Measurements from ENCODE around the gene EFNA4. TPM values are rescaled to one million over a fixed set of nuclear protein-coding genes. Genes with fewer than 3 reads are reported as not detected.

The EFNA4 gene
- total RNA-seq, 6 donors from 2014 or later = 2.8 to 8.1 (median 7.0) TPM

GRCh38 chr1:155092641-155093040 is 29.1 kb downstream of the EFNA4 start:
- H3K4me1 ChIP-seq = peaks cover 13 to 21% (median 17%) of the 10 kb centered on the region in 4 donors
- H3K36me3 ChIP-seq = no peaks in the 10 kb centered on the region
- no peak overlapping the region for H3K27ac ChIP-seq
- H3K27me3 ChIP-seq = no peaks in the 10 kb centered on the region
- no peaks in the 10 kb centered on the region for H3K9me3 ChIP-seq
- TF ChIP-seq POLR2A (IDR thresholded peaks at IDR 0.05) (no peak), EP300 (IDR thresholded peaks at IDR 0.05) (no peak), CTCF (IDR thresholded peaks at IDR 0.05) (no peak), POLR2AphosphoS5 (IDR thresholded peaks at IDR 0.05) (no peak)
- H3K4me3 ChIP-seq = no peak overlapping the region
- DNase-seq (no peak), ATAC-seq (ENCODE audit: low FRiP score in 2 of 2) (no peak)
- WGBS, 2 donors = 85 to 86% methylated on average over 10 to 12 of the region's 12 CpGs

GRCh38 chr1:155093911-155094621 is 30.5 kb downstream of the EFNA4 start:
- no peaks in the 10 kb centered on the region for H3K9me3 ChIP-seq
- WGBS, 2 donors = 10 to 11% methylated on average over 12 to 13 of the region's 13 CpGs
- DNase-seq (peak in 1 of 2 donors; percentile 42), ATAC-seq (ENCODE audit: low FRiP score in 2 of 2) (peak; percentile 43 to 47)
- no peaks in the 10 kb centered on the region for H3K36me3 ChIP-seq
- peak in 4 of 6 experiments; percentile 3 to 48 (median 38) for TF ChIP-seq CTCF (IDR thresholded peaks at IDR 0.05)
- no peak for TF ChIP-seq EP300 (IDR thresholded peaks at IDR 0.05)
- H3K4me1 ChIP-seq = peaks cover 13 to 21% (median 17%) of the 10 kb centered on the region in 4 donors
- H3K27ac ChIP-seq = peak overlapping the region; percentile 6 to 77 (median 72)
- peak overlapping the region in 1 of 4 donors; percentile 12 for H3K4me3 ChIP-seq
- no peaks in the 10 kb centered on the region for H3K27me3 ChIP-seq

- H3K9me3 ChIP-seq = no peaks in the 10 kb centered on the region
- no peak for DNase-seq
- H3K27ac ChIP-seq = peak overlapping the region; percentile 6 to 77 (median 72)
- no peak for TF ChIP-seq POLR2A (IDR thresholded peaks at IDR 0.05)
- no peak for TF ChIP-seq CTCF (IDR thresholded peaks at IDR 0.05)
- no peak for TF ChIP-seq EP300 (IDR thresholded peaks at IDR 0.05)
- H3K4me1 ChIP-seq = peaks cover 13 to 21% (median 17%) of the 10 kb centered on the region in 4 donors
- no peak overlapping the region for H3K4me3 ChIP-seq
- WGBS, 2 donors = 56 to 73% methylated on average over 2 of the region's 2 CpGs
- H3K27me3 ChIP-seq = no peaks in the 10 kb centered on the region
- no peak for ATAC-seq (ENCODE audit: low FRiP score in 2 of 2)
- H3K36me3 ChIP-seq = no peaks in the 10 kb centered on the region
Measured at GRCh38 chr1:155094622-155094948, 31.0 kb downstream of the EFNA4 start.

- H3K9me3 ChIP-seq = no peaks in the 10 kb centered on the region
- no peak overlapping the region for H3K4me3 ChIP-seq
- peaks cover 3 to 14% (median 8%) of the 10 kb centered on the region in 4 donors for H3K4me1 ChIP-seq
- no peak overlapping the region for H3K27ac ChIP-seq
- DNase-seq = no peak
- H3K27me3 ChIP-seq = no peaks in the 10 kb centered on the region
- H3K36me3 ChIP-seq = no peaks in the 10 kb centered on the region
- ATAC-seq (ENCODE audit: low FRiP score in 2 of 2) = no peak
- 82 to 92% methylated on average over 7 of the region's 7 CpGs for WGBS, 2 donors
- TF ChIP-seq POLR2AphosphoS5 (IDR thresholded peaks at IDR 0.05) = no peak
- TF ChIP-seq EP300 (IDR thresholded peaks at IDR 0.05) = no peak
- TF ChIP-seq POLR2A (IDR thresholded peaks at IDR 0.05) = no peak
- TF ChIP-seq CTCF (IDR thresholded peaks at IDR 0.05) = no peak
Measured at GRCh38 chr1:155099331-155099730, 35.8 kb downstream of the EFNA4 start.

DNA sequence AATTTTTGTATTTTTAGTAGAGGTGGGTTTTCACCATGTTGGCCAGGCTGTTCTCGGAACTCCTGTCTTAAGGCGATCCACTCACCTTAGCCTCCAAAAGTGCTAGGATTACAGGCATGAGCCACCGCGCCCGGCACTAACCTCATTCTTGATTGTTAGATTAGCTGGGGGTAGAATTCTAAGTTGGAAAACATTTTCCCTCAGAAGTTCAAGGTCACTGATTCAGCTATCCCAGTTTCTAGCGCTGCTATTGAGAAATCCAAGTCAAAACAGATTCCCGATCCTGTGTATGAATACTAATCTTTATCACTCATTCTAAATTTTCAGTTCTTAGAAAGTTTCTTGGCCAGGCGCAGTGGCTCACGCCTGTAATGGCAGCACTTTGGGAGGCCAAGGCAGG is 39.8 kb downstream of the EFNA4 start:
- DNase-seq (no peak), ATAC-seq (ENCODE audit: low FRiP score in 2 of 2) (no peak)
- Histone ChIP-seq H3K27me3 (no peaks in the 10 kb centered on the region), H3K9me3 (no peaks in the 10 kb centered on the region), H3K36me3 (no peaks in the 10 kb centered on the region), H3K4me1 (peaks cover 3 to 29% (median 15%) of the 10 kb centered on the region in 4 donors), H3K4me3 (no peak overlapping the region), H3K27ac (no peak overlapping the region)
- TF ChIP-seq POLR2A (IDR thresholded peaks at IDR 0.05) = no peak
- no peak for TF ChIP-seq EP300 (IDR thresholded peaks at IDR 0.05)
- TF ChIP-seq CTCF (IDR thresholded peaks at IDR 0.05) = no peak
- TF ChIP-seq POLR2AphosphoS5 (IDR thresholded peaks at IDR 0.05) = no peak
- 74 to 75% methylated on average over 9 of the region's 9 CpGs for WGBS, 2 donors
